ENCODE data around the gene TROAP.

Gene TROAP

GRCh38 chr12:49288922-49289555, 34.0 kb upstream of the TROAP start:
- no peak overlapping the region for H3K27ac ChIP-seq
- TF ChIP-seq ZFX (IDR thresholded peaks at IDR 0.05) (no peak), CTCF (conservative IDR thresholded peaks at IDR 0.05) (no peak)

GRCh38 chr12:49292729-49293055, 30.4 kb upstream of the TROAP start:
- peak overlapping the region; percentile 79 for H3K27ac ChIP-seq
- no peak for TF ChIP-seq CTCF (conservative IDR thresholded peaks at IDR 0.05)
- peak; percentile 68; the same call in 1 of the 2 replicates for TF ChIP-seq ZFX (IDR thresholded peaks at IDR 0.05)

- peak overlapping the region; percentile 79 for H3K27ac ChIP-seq
- TF ChIP-seq CTCF (conservative IDR thresholded peaks at IDR 0.05) (no peak), ZFX (IDR thresholded peaks at IDR 0.05) (no peak)
Measured at GRCh38 chr12:49293056-49293956, 29.7 kb upstream of the TROAP start.

- TF ChIP-seq CTCF (conservative IDR thresholded peaks at IDR 0.05) = no peak
- TF ChIP-seq ZFX (IDR thresholded peaks at IDR 0.05) = no peak
- peak overlapping the region; percentile 79 for H3K27ac ChIP-seq
Measured at GRCh38 chr12:49294086-49294803, 28.8 kb upstream of the TROAP start.

GRCh38 chr12:49294804-49295081, 28.3 kb upstream of the TROAP start:
- peak overlapping the region; percentile 79; the same call in 1 of the 2 replicates for H3K27ac ChIP-seq
- no peak for TF ChIP-seq CTCF (conservative IDR thresholded peaks at IDR 0.05)
- TF ChIP-seq ZFX (IDR thresholded peaks at IDR 0.05) = no peak

- peak within 1 kb of the TSS; percentile 79 for H3K27ac ChIP-seq
- no peak for TF ChIP-seq ZFX (IDR thresholded peaks at IDR 0.05)
Measured at GRCh38 chr12:49295082-49295936, 27.7 kb upstream of the TROAP start, which contains the start of gene PRPH. TSS of gene PRPH (plus strand) at chr12:49295147. CDS start at chr12:49295201, 54 bp downstream.

Data from C4-2B (cell line).